Inflammatory macrophage treated with lipopolysaccharide for 4 hours (primary cell): ENCODE data around the gene FERMT3.
"Not testable (repeated sequence)": the region's sequence is repeated elsewhere in the genome, so short reads cannot be mapped to it uniquely, and the experiment has no call there.

ENCODE experiments used
- DNase-seq: peaks from one replicate; pipeline ENCODE4 v3.0.0-alpha.2; 2020

Gene FERMT3

GRCh38 chr11:64237484-64237951, 31.0 kb downstream of the FERMT3 start:
- no peak for DNase-seq

GRCh38 chr11:64238076-64238475, 31.6 kb downstream of the FERMT3 start:
- no peak for DNase-seq

GRCh38 chr11:64238999-64239398, 32.5 kb downstream of the FERMT3 start:
- DNase-seq = peak; percentile 68

- peak; percentile 98 for DNase-seq
Measured at GRCh38 chr11:64239662-64240434, 33.3 kb downstream of the FERMT3 start.

- DNase-seq = peak; percentile 99
Measured at GRCh38 chr11:64240435-64241240, 34.1 kb downstream of the FERMT3 start, which contains the start of gene FKBP2. Gene FKBP2 (plus strand): TSS chr11:64241095. CDS start chr11:64242388, 1,293 bp downstream.

- DNase-seq = peak; percentile 100
Measured at GRCh38 chr11:64241241-64241490, 34.6 kb downstream of the FERMT3 start.

GRCh38 chr11:64241491-64242374, 35.2 kb downstream of the FERMT3 start:
- peak; percentile 25 for DNase-seq

GRCh38 chr11:64243236-64243854, 36.8 kb downstream of the FERMT3 start:
- no peak for DNase-seq

- no peak for DNase-seq
Measured at GRCh38 chr11:64244107-64244506, 37.6 kb downstream of the FERMT3 start.

- DNase-seq = no peak
Measured at GRCh38 chr11:64244966-64245365, 38.4 kb downstream of the FERMT3 start.

GRCh38 chr11:64245401-64245796, 38.9 kb downstream of the FERMT3 start:
- no peak for DNase-seq

- peak; percentile 78 for DNase-seq
Measured at GRCh38 chr11:64245797-64246620, 39.5 kb downstream of the FERMT3 start.

- DNase-seq = not testable (repeated sequence)
Measured at GRCh38 chr11:64246621-64246870, 40.0 kb downstream of the FERMT3 start.

- DNase-seq = peak; percentile 74
Measured at GRCh38 chr11:64246871-64247728, 40.6 kb downstream of the FERMT3 start, which contains the start of gene PPP1R14B. Gene PPP1R14B (minus strand): TSS chr11:64246943. CDS start chr11:64246673, 270 bp downstream.

GRCh38 chr11:64247729-64248531, 41.4 kb downstream of the FERMT3 start:
- no peak for DNase-seq

GRCh38 chr11:64248578-64248977, 42.1 kb downstream of the FERMT3 start:
- DNase-seq = no peak

GRCh38 chr11:64249038-64249437, 42.5 kb downstream of the FERMT3 start:
- DNase-seq = no peak

- no peak for DNase-seq
Measured at GRCh38 chr11:64249563-64250414, 43.3 kb downstream of the FERMT3 start.

- no peak for DNase-seq
Measured at GRCh38 chr11:64250415-64251015, 44.0 kb downstream of the FERMT3 start.
